Upper lobe of left lung (tissue), 4 donors: ENCODE data around the gene TMEM186.

ENCODE experiments used
- EP300 ChIP-seq, 4 donors: sonication (generic); formaldehyde crosslinking; IDR thresholded peaks; one replicate each; pipeline ENCODE4 v1.5.1; 2017; ENCODE audit warnings: antibody characterized with exemption in 4 of 4, control low read depth in 2 of 4
- POLR2A ChIP-seq, 4 donors: fragments of 450-650 bp; IDR thresholded peaks; one replicate each; pipeline ENCODE4 v1.5.1; 2016 to 2017; ENCODE audit warnings: antibody characterized with exemption in 4 of 4, mild to moderate bottlenecking in 2 of 4
- TF ChIP-seq, protein P1 (sequence below), 6 experiments: fragments of 450-650 bp in 4 of 6; fragments of 200-600 bp in 2 of 6; sonication (generic) in 2 of 6; IDR thresholded peaks; one replicate each; pipeline ENCODE4 v1.5.1; 2016 to 2019; ENCODE audit warnings: antibody characterized with exemption in 6 of 6

- TF ChIP-seq POLR2A (IDR thresholded peaks at IDR 0.05) (no peak), EP300 (IDR thresholded peaks at IDR 0.05) (no peak)
- TF ChIP-seq, protein P1, sequence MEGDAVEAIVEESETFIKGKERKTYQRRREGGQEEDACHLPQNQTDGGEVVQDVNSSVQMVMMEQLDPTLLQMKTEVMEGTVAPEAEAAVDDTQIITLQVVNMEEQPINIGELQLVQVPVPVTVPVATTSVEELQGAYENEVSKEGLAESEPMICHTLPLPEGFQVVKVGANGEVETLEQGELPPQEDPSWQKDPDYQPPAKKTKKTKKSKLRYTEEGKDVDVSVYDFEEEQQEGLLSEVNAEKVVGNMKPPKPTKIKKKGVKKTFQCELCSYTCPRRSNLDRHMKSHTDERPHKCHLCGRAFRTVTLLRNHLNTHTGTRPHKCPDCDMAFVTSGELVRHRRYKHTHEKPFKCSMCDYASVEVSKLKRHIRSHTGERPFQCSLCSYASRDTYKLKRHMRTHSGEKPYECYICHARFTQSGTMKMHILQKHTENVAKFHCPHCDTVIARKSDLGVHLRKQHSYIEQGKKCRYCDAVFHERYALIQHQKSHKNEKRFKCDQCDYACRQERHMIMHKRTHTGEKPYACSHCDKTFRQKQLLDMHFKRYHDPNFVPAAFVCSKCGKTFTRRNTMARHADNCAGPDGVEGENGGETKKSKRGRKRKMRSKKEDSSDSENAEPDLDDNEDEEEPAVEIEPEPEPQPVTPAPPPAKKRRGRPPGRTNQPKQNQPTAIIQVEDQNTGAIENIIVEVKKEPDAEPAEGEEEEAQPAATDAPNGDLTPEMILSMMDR (IDR thresholded peaks at IDR 0.05): no peak
Measured at GRCh38 chr16:8774208-8774607, 23.2 kb downstream of the TMEM186 start.
